IMR-90 (cell line): ENCODE results near the gene RNF224.

Source experiments
- CEBPB ChIP-seq: IDR thresholded peaks from 2 replicates; pipeline ENCODE4 v1.6.1; 2012; ENCODE audit warnings: low read depth, low read length, improper control_type of control experiment
- MAZ ChIP-seq: IDR thresholded peaks from 2 replicates; pipeline ENCODE4 v1.6.1; 2012; ENCODE audit warnings: low read depth, mild to moderate bottlenecking, low read length, improper control_type of control experiment, moderate library complexity, borderline replicate concordance
- MXI1 ChIP-seq: IDR thresholded peaks from 2 replicates; pipeline ENCODE4 v1.6.1; 2012; ENCODE audit warnings: low read depth, mild to moderate bottlenecking, low read length, moderate library complexity, borderline replicate concordance
- POLR2A ChIP-seq: IDR thresholded peaks from 2 replicates; pipeline ENCODE4 v1.6.1; 2012; ENCODE audit warnings: mild to moderate bottlenecking, low read depth, low read length
- RAD21 ChIP-seq: IDR thresholded peaks from 2 replicates; pipeline ENCODE4 v1.6.1; 2012; ENCODE audit warnings: low read length, improper control_type of control experiment
- TF ChIP-seq, protein P1 (sequence below): conservative IDR thresholded peaks from 2 replicates; pipeline ENCODE4 v1.5.1; 2012; ENCODE audit warnings: mild to moderate bottlenecking, low read depth, low read length, improper control_type of control experiment

DNA sequence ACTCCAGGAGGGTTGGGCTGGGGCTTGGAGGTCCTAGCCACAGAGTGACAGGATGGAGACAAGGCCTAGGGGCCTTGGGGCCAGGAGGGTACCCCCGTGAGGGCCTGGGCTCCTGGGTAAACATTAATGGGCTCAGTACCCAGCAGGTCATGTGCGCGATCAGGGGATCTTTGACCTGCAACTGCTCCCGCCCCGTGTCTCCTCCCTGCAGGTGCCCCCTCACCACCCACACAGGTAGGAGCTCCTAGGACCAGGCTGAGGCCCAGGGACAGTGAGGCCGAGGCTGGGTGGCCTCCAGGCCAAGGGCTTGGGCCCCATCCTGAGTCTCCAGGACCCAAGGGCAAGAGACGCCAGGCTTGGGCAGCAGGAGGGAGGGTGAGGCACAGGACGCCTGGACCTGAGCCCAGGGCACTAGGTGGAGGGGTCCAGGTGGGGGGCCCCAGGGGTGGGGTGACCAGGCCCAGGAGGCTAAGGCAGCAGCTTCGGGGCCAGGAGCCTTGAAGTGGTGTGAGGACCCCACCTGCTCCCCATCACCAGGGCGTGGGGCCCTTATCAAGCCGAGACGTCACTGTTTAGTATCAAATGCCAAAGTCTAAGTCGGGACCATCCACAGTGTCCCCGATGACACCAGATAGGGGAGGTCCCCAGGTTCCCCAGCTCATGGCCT, 3.5 kb downstream of the RNF224 start, which contains the start of gene SLC34A3:
- no peak for TF ChIP-seq POLR2A
- TF ChIP-seq MXI1 = no peak
- TF ChIP-seq, protein P1, sequence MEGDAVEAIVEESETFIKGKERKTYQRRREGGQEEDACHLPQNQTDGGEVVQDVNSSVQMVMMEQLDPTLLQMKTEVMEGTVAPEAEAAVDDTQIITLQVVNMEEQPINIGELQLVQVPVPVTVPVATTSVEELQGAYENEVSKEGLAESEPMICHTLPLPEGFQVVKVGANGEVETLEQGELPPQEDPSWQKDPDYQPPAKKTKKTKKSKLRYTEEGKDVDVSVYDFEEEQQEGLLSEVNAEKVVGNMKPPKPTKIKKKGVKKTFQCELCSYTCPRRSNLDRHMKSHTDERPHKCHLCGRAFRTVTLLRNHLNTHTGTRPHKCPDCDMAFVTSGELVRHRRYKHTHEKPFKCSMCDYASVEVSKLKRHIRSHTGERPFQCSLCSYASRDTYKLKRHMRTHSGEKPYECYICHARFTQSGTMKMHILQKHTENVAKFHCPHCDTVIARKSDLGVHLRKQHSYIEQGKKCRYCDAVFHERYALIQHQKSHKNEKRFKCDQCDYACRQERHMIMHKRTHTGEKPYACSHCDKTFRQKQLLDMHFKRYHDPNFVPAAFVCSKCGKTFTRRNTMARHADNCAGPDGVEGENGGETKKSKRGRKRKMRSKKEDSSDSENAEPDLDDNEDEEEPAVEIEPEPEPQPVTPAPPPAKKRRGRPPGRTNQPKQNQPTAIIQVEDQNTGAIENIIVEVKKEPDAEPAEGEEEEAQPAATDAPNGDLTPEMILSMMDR = no peak
- no peak for TF ChIP-seq MAZ
- TF ChIP-seq CEBPB = no peak
- no peak for TF ChIP-seq RAD21
